M059J (cell line): ENCODE measurements around the gene MAPK8. TPM values are rescaled to one million over a fixed set of nuclear protein-coding genes. Genes with fewer than 3 reads are reported as not detected.
"Not testable (repeated sequence)": the region's sequence is repeated elsewhere in the genome, so short reads cannot be mapped to it uniquely, and the experiment has no call there.

Source experiments
- DNase-seq: peaks from one replicate; pipeline ENCODE4 v3.0.0-alpha.2; 2012; ENCODE audit warnings: low read depth
- total RNA-seq: library from RNA; depleted of rRNA; stranded (reverse); fragments of >200 nt; shearing (Covaris generic); gene quantifications from 2 replicates; pipeline ENCODE4 v1.2.3, GENCODE V29; 2014; rRNA removed

The MAPK8 gene
- 114 and 149 TPM in 2 replicates for total RNA-seq

GRCh38 chr10:48306265-48306869 lies at the start of gene MAPK8:
MAPK8 (plus strand) TSS chr10:48306677; CDS start chr10:48401661, 94,984 bp downstream.
- peak; percentile 80 for DNase-seq

GRCh38 chr10:48257407-48257961 lies 49.0 kb upstream of the MAPK8 start:
- DNase-seq: no peak

GRCh38 chr10:48258105-48258504 lies 48.4 kb upstream of the MAPK8 start:
- no peak for DNase-seq

- no peak for DNase-seq
These were observed 39.9 kb upstream of the MAPK8 start for GRCh38 chr10:48266528-48266927.

- DNase-seq: peak; percentile 22
These were observed 35.3 kb upstream of the MAPK8 start for GRCh38 chr10:48271047-48271730.

- DNase-seq: no peak
These were observed 33.8 kb upstream of the MAPK8 start for GRCh38 chr10:48272682-48273081.

GRCh38 chr10:48273741-48274140 lies 32.7 kb upstream of the MAPK8 start:
- DNase-seq: peak; percentile 52

GRCh38 chr10:48274636-48275035 lies 31.8 kb upstream of the MAPK8 start, which contains the start of gene FRMPD2:
FRMPD2 (minus strand) TSS chr10:48274696; CDS start chr10:48274567, 129 bp downstream.
- DNase-seq: no peak

GRCh38 chr10:48277093-48277492 lies 29.4 kb upstream of the MAPK8 start:
- no peak for DNase-seq

- DNase-seq: no peak
These were observed 27.3 kb upstream of the MAPK8 start for GRCh38 chr10:48279081-48279751.

GRCh38 chr10:48281697-48282096 lies 24.8 kb upstream of the MAPK8 start:
- DNase-seq: not testable (repeated sequence)

GRCh38 chr10:48282829-48283228 lies 23.6 kb upstream of the MAPK8 start:
- no peak for DNase-seq

GRCh38 chr10:48284002-48284546 lies 22.4 kb upstream of the MAPK8 start:
- no peak for DNase-seq

GRCh38 chr10:48284811-48285210 lies 21.7 kb upstream of the MAPK8 start:
- DNase-seq: no peak

- no peak for DNase-seq
These were observed 20.8 kb upstream of the MAPK8 start for GRCh38 chr10:48285710-48286109.

- no peak for DNase-seq
These were observed 20.1 kb upstream of the MAPK8 start for GRCh38 chr10:48286356-48286755.

GRCh38 chr10:48287417-48288391 lies 18.8 kb upstream of the MAPK8 start:
- peak; percentile 89 for DNase-seq

GRCh38 chr10:48288661-48289060 lies 17.8 kb upstream of the MAPK8 start:
- DNase-seq: peak; percentile 83

GRCh38 chr10:48289501-48290238 lies 16.8 kb upstream of the MAPK8 start:
- DNase-seq: peak; percentile 48

- DNase-seq: no peak
These were observed 16.2 kb upstream of the MAPK8 start for GRCh38 chr10:48290286-48290685.
